HCT116 (cell line): ENCODE measurements around the gene COL20A1. TPM values are rescaled to one million over a fixed set of nuclear protein-coding genes. Genes with fewer than 3 reads are reported as not detected.

Source experiments
- ATAC-seq: fragments of 200-7000 bp; cut with Tn5 transposase; 2 replicates; pipeline ENCODE4 v1.9.1; 2020; ENCODE audit warnings: mild to moderate bottlenecking, moderate library complexity
- BruUV-seq: library from RNA; stranded (reverse); fragments of 400-500 nt; replicated peaks from 2 replicates; lab custom pipeline; 2021; lab: Mats Ljungman, UMichigan
- CTCF ChIA-PET: fragments of 300-600 bp; sonication (Branson Sonifier 250); formaldehyde crosslinking; loops from one replicate; lab custom pipeline; 2021; ENCODE audit warnings: antibody characterized with exemption; lab: Charles Lee
- POLR2A ChIA-PET: fragments of 300-600, 350-600 bp; sonication (Branson Sonifier 250); formaldehyde crosslinking; loops from one replicate; lab custom pipeline; 2021; ENCODE audit warnings: antibody characterized with exemption; lab: Charles Lee
- RAD21 ChIA-PET, 2 experiments: fragments of 300-600 bp; sonication (Branson Sonifier 250); formaldehyde crosslinking; loops; one replicate each; lab custom pipeline; 2023; ENCODE audit warnings: low total read pairs in 2 of 2; ENCODE audit not compliant: uncharacterized antibody in 2 of 2, unreplicated experiment in 2 of 2, low non-redundant PET in 1 of 2; lab: Charles Lee
- DNase-seq: peaks from one replicate; pipeline ENCODE4 v3.0.0-alpha.2; 2010; ENCODE audit warnings: low read depth, low spot score
- H2AFZ ChIP-seq: fragments of 200-600 bp; shearing (Covaris generic), sonication (generic); 2 replicates; pipeline ENCODE4 v1.6.1; 2017; ENCODE audit warnings: low read depth, mixed run types, mixed read lengths, antibody characterized with exemption, low read length; ENCODE audit not compliant: poor library complexity, severe bottlenecking
- H3K27ac ChIP-seq: 2 replicates; pipeline ENCODE4 v1.5.1; 2012; ENCODE audit warnings: low read depth, low read length
- H3K27me3 ChIP-seq: fragments of 200-600 bp; sonication (generic); 2 replicates; pipeline ENCODE4 v1.6.1; 2016; ENCODE audit warnings: mixed run types, low read length, mixed read lengths; ENCODE audit not compliant: insufficient read depth
- H3K36me3 ChIP-seq, 2 experiments: fragments of 200-500 bp in 1 of 2; fragments of 200-600 bp in 1 of 2; sonication (Bioruptor generic) in 1 of 2; sonication (generic) in 1 of 2; 2 replicates each; pipeline versions ENCODE4 v1.5.1 to v1.6.1; 2014 to 2016; ENCODE audit warnings: low read length in 2 of 2, inconsistent platforms in 1 of 2, mixed read lengths in 1 of 2, mixed run types in 1 of 2; ENCODE audit not compliant: insufficient read depth in 2 of 2, control insufficient read depth in 1 of 2
- H3K4me1 ChIP-seq, 2 experiments: fragments of 200-600 bp in 1 of 2; sonication (generic) in 1 of 2; 2 replicates each; pipeline versions ENCODE4 v1.5.1 to v1.6.1; 2012 to 2017; ENCODE audit warnings: low read length in 2 of 2, inconsistent platforms in 1 of 2, mild to moderate bottlenecking in 1 of 2, mixed read lengths in 1 of 2, mixed run types in 1 of 2, moderate library complexity in 1 of 2; ENCODE audit not compliant: insufficient read depth in 2 of 2, control insufficient read depth in 1 of 2
- H3K4me2 ChIP-seq: fragments of 200-600 bp; sonication (generic); 2 replicates; pipeline ENCODE4 v1.6.1; 2017; ENCODE audit warnings: mixed run types, low read length, mixed read lengths
- H3K4me3 ChIP-seq, 2 experiments: fragments of 200-600 bp in 1 of 2; sonication (generic) in 1 of 2; replicated peaks in 1 of 2; 2 replicates each; pipeline ENCODE4 v1.5.1; 2011 to 2016; ENCODE audit warnings: low read length in 2 of 2, control low read depth in 1 of 2, low read depth in 1 of 2, mild to moderate bottlenecking in 1 of 2, mixed read lengths in 1 of 2, mixed run types in 1 of 2
- H3K79me2 ChIP-seq: fragments of 200-600 bp; sonication (generic); 2 replicates; pipeline ENCODE4 v1.6.1; 2017; ENCODE audit warnings: mild to moderate bottlenecking, mixed run types, low read length, moderate library complexity, mixed read lengths; ENCODE audit not compliant: insufficient read depth
- H3K9ac ChIP-seq: fragments of 200-600 bp; sonication (generic); 2 replicates; pipeline ENCODE4 v1.6.1; 2016; ENCODE audit warnings: low read length, mixed read lengths
- H3K9me2 ChIP-seq: fragments of 200-600 bp; sonication (generic), shearing (Covaris generic); 2 replicates; pipeline ENCODE4 v1.6.1; 2017; ENCODE audit warnings: mixed run types, mild to moderate bottlenecking, moderate library complexity; ENCODE audit not compliant: insufficient read depth
- H3K9me3 ChIP-seq, 2 experiments: fragments of 200-500 bp in 1 of 2; fragments of 200-600 bp in 1 of 2; sonication (Bioruptor generic) in 1 of 2; sonication (generic) in 1 of 2; 2 replicates each; pipeline ENCODE4 v1.6.1; 2014 to 2017; ENCODE audit warnings: low read length in 2 of 2, mixed read lengths in 2 of 2, inconsistent platforms in 1 of 2, low read depth in 1 of 2, mild to moderate bottlenecking in 1 of 2, mixed run types in 1 of 2, moderate library complexity in 1 of 2; ENCODE audit not compliant: control insufficient read depth in 1 of 2, insufficient read depth in 1 of 2
- H4K20me1 ChIP-seq: fragments of 200-600 bp; sonication (generic), shearing (Covaris generic); 2 replicates; pipeline ENCODE4 v1.6.1; 2017; ENCODE audit warnings: mixed run types, mild to moderate bottlenecking, moderate library complexity; ENCODE audit not compliant: insufficient read depth
- FOSL1 ChIP-seq: IDR thresholded peaks from 2 replicates; pipeline ENCODE4 v1.6.1; 2012; ENCODE audit warnings: low read depth
- JUND ChIP-seq: IDR thresholded peaks from 2 replicates; pipeline ENCODE4 v1.6.1; 2012
- POLR2A ChIP-seq: IDR thresholded peaks from 2 replicates; pipeline ENCODE4 v1.7.0; 2011; ENCODE audit warnings: borderline replicate concordance; ENCODE audit not compliant: insufficient read depth, insufficient read length; ENCODE audit errors: extremely low read depth
- POLR2AphosphoS5 ChIP-seq: IDR thresholded peaks from 2 replicates; pipeline ENCODE4 v1.6.1; 2011; ENCODE audit warnings: mild to moderate bottlenecking, low read depth, low read length, moderate library complexity
- SRF ChIP-seq: IDR thresholded peaks from 2 replicates; pipeline ENCODE4 v1.6.1; 2012; ENCODE audit warnings: low read depth
- YY1 ChIP-seq: IDR thresholded peaks from 2 replicates; pipeline ENCODE4 v1.6.1; 2011; ENCODE audit warnings: low read length, low read depth, moderate library complexity, mild to moderate bottlenecking; ENCODE audit not compliant: insufficient replicate concordance; ENCODE audit errors: extremely low read depth
- ZBTB33 ChIP-seq: IDR thresholded peaks from 2 replicates; pipeline ENCODE4 v1.6.1; 2011; ENCODE audit warnings: mild to moderate bottlenecking, low read length, moderate library complexity; ENCODE audit not compliant: insufficient replicate concordance; ENCODE audit errors: extremely low read depth
- ZFX ChIP-seq: fragments of 450-650 bp; IDR thresholded peaks from 2 replicates; pipeline ENCODE4 v1.6.1; 2017
- ZNF274 ChIP-seq: fragments of 200-500 bp; sonication (Bioruptor generic); IDR thresholded peaks from 2 replicates; pipeline ENCODE4 v1.6.1; 2014; ENCODE audit warnings: mild to moderate bottlenecking, low read depth, low read length, inconsistent platforms
- intact Hi-C: fragments of 100-400 bp; cut with micrococcal nuclease; formaldehyde crosslinking; loops from 2 replicates; pipeline ENCODE4 v1.10.0; 2022
- total RNA-seq: library from RNA; stranded (reverse); gene quantifications from one replicate; pipeline ENCODE4 v1.2.1, GENCODE V29; 2021; ENCODE audit not compliant: unreplicated experiment
- TF ChIP-seq, protein P1 (sequence below): IDR thresholded peaks from 2 replicates; pipeline ENCODE4 v1.6.1; 2012; ENCODE audit warnings: low read depth
- TF ChIP-seq, protein P2 (sequence below), 3 experiments: fragments of 200-600 bp in 1 of 3; sonication (generic) in 1 of 3; IDR thresholded peaks in 2 of 3; conservative IDR thresholded peaks in 1 of 3; 2 replicates each; pipeline ENCODE4 v1.5.1; 2012 to 2017; ENCODE audit warnings: low read depth in 2 of 3, low read length in 2 of 3, antibody characterized with exemption in 1 of 3, borderline replicate concordance in 1 of 3, control low read depth in 1 of 3, mild to moderate bottlenecking in 1 of 3, mixed read lengths in 1 of 3, mixed run types in 1 of 3, moderate library complexity in 1 of 3; ENCODE audit not compliant: insufficient read depth in 1 of 3

The COL20A1 gene
- total RNA-seq, 1 experiment from 2014 or later = 0.34 TPM

DNA sequence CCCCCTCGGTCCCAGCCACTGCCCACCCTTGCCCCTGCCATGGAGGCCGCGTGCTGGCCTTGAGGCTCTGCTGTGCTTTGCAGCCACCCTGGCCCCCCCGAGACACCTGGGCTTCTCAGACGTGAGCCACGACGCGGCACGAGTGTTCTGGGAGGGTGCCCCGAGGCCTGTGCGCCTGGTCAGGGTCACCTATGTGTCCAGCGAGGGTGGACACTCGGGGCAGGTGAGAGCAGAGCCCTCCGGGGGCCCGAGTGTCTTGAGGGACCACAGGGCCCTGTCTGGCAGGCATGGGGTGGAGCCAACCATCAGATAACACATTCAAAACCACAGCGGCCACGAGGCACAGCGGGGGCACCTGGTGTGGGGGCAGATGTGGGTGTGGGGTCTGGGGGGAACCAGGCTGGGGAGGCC lies 18.9 kb downstream of the COL20A1 start:
- ChIA-PET RAD21 (interaction anchor here in 1 of 2 experiments (0.6 kb wide), 1 partner anchor 50 kb away, joined by 3 read pairs; the partner anchor contains the start of gene CHRNA4), CTCF (no interaction called here), POLR2A (no interaction called here)
- H3K9ac ChIP-seq = no peak overlapping the region
- H4K20me1 ChIP-seq = no peaks in the 10 kb centered on the region
- H3K36me3 ChIP-seq = no peaks in the 10 kb centered on the region
- H3K79me2 ChIP-seq = no peaks in the 10 kb centered on the region
- H3K9me2 ChIP-seq = no peaks in the 10 kb centered on the region
- no TSS peak for BruUV-seq
- no peak for TF ChIP-seq FOSL1
- TF ChIP-seq SRF = no peak
- no peak for TF ChIP-seq POLR2A
- TF ChIP-seq, protein P1, sequence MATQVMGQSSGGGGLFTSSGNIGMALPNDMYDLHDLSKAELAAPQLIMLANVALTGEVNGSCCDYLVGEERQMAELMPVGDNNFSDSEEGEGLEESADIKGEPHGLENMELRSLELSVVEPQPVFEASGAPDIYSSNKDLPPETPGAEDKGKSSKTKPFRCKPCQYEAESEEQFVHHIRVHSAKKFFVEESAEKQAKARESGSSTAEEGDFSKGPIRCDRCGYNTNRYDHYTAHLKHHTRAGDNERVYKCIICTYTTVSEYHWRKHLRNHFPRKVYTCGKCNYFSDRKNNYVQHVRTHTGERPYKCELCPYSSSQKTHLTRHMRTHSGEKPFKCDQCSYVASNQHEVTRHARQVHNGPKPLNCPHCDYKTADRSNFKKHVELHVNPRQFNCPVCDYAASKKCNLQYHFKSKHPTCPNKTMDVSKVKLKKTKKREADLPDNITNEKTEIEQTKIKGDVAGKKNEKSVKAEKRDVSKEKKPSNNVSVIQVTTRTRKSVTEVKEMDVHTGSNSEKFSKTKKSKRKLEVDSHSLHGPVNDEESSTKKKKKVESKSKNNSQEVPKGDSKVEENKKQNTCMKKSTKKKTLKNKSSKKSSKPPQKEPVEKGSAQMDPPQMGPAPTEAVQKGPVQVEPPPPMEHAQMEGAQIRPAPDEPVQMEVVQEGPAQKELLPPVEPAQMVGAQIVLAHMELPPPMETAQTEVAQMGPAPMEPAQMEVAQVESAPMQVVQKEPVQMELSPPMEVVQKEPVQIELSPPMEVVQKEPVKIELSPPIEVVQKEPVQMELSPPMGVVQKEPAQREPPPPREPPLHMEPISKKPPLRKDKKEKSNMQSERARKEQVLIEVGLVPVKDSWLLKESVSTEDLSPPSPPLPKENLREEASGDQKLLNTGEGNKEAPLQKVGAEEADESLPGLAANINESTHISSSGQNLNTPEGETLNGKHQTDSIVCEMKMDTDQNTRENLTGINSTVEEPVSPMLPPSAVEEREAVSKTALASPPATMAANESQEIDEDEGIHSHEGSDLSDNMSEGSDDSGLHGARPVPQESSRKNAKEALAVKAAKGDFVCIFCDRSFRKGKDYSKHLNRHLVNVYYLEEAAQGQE = no peak
- no peak for TF ChIP-seq YY1
- TF ChIP-seq ZFX = no peak
- no peaks in the 10 kb centered on the region for H3K27me3 ChIP-seq
- H3K4me2 ChIP-seq = no peak overlapping the region
- no peak for DNase-seq
- no peaks in the 10 kb centered on the region for H3K9me3 ChIP-seq
- H3K4me3 ChIP-seq = no peak overlapping the region
- intact Hi-C loops = no loop called here
- H2AFZ ChIP-seq = no peak overlapping the region
- ATAC-seq = no peak
- no peaks in the 10 kb centered on the region for H3K4me1 ChIP-seq
- H3K27ac ChIP-seq = no peak overlapping the region

DNA sequence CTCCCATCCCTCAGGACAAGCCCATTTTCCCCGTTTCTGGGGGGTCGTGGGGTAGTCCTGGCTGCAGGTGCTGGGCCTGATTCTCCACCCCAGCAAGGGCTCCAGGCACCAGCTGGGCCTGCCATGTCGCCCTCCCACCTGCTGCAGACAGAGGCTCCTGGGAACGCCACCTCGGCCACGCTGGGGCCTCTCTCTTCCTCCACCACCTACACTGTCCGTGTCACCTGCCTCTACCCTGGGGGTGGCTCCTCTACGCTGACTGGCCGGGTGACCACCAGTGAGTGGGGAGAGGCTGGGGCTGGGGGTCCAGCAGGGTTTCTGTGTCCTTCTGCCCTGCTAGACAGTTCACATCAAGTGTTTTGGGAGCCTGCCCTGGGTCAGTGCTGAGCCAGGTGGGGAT lies 19.3 kb downstream of the COL20A1 start:
- no peaks in the 10 kb centered on the region for H3K4me1 ChIP-seq
- H3K9ac ChIP-seq = no peak overlapping the region
- H2AFZ ChIP-seq = no peak overlapping the region
- H3K27ac ChIP-seq = no peak overlapping the region
- intact Hi-C loops = no loop called here
- H4K20me1 ChIP-seq = no peaks in the 10 kb centered on the region
- no peaks in the 10 kb centered on the region for H3K36me3 ChIP-seq
- no peak for DNase-seq
- ChIA-PET CTCF (no interaction called here), POLR2A (no interaction called here), RAD21 (interaction anchor here in 1 of 2 experiments (0.6 kb wide), 1 partner anchor 49 kb away, joined by 3 read pairs; the partner anchor contains the start of gene CHRNA4)
- H3K9me2 ChIP-seq = no peaks in the 10 kb centered on the region
- H3K27me3 ChIP-seq = no peaks in the 10 kb centered on the region
- H3K4me3 ChIP-seq = no peak overlapping the region
- no peak overlapping the region for H3K4me2 ChIP-seq
- H3K9me3 ChIP-seq = no peaks in the 10 kb centered on the region
- TF ChIP-seq JUND (no peak), SRF (no peak), FOSL1 (no peak), ZFX (no peak), ZBTB33 (no peak), POLR2AphosphoS5 (no peak), ZNF274 (no peak)
- TF ChIP-seq, protein P2, sequence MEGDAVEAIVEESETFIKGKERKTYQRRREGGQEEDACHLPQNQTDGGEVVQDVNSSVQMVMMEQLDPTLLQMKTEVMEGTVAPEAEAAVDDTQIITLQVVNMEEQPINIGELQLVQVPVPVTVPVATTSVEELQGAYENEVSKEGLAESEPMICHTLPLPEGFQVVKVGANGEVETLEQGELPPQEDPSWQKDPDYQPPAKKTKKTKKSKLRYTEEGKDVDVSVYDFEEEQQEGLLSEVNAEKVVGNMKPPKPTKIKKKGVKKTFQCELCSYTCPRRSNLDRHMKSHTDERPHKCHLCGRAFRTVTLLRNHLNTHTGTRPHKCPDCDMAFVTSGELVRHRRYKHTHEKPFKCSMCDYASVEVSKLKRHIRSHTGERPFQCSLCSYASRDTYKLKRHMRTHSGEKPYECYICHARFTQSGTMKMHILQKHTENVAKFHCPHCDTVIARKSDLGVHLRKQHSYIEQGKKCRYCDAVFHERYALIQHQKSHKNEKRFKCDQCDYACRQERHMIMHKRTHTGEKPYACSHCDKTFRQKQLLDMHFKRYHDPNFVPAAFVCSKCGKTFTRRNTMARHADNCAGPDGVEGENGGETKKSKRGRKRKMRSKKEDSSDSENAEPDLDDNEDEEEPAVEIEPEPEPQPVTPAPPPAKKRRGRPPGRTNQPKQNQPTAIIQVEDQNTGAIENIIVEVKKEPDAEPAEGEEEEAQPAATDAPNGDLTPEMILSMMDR (IDR thresholded peaks at IDR 0.05 in 2 of 3, conservative IDR thresholded peaks at IDR 0.05 in 1 of 3; ENCODE audit: borderline replicate concordance in 1 of 3, insufficient read depth in 1 of 3, low read depth in 2 of 3, low read length in 2 of 3) = no peak
- H3K79me2 ChIP-seq = no peaks in the 10 kb centered on the region
- no peak for ATAC-seq
- BruUV-seq = no TSS peak
